ENCODE results near the gene MYT1.
"Not testable (repeated sequence)": the region's sequence is repeated elsewhere in the genome, so short reads cannot be mapped to it uniquely, and the experiment has no call there.

MYT1 gene

DNA sequence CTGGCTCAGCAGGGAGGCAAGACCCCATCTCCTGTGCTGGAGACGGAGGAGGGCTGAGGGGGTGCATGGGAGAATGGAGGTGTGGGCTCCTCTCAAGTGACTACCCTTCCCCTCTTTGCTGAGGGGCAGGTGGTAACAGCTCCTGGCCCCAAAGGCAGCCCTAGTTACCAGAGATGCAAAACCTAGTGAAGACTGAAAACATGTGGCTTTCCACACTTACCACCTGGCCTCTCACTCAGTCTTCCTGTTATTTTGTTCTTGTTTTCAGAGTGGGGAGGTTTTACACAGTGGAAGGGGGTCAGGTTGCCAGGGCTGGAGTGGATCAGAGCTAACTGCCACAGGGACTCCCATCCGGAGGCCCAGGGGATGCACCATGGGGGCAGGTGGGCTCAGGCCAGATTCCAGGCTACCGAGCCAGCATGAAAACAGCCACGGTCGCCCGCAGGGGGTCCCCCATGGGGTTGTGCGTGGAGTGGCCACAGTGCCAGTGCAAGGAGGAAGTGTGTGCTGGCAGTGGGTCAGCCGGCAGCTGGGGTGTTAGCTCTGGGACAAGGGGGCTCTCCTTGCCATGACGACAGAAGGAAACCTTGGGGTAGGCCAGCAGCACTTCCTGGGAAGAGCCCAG is 21.1 kb downstream of the MYT1 start:
- DNase-seq (ENCODE audit: insufficient read length, low spot score) (no peak), FAIRE-seq (no peak)
- TF ChIP-seq, protein P1, sequence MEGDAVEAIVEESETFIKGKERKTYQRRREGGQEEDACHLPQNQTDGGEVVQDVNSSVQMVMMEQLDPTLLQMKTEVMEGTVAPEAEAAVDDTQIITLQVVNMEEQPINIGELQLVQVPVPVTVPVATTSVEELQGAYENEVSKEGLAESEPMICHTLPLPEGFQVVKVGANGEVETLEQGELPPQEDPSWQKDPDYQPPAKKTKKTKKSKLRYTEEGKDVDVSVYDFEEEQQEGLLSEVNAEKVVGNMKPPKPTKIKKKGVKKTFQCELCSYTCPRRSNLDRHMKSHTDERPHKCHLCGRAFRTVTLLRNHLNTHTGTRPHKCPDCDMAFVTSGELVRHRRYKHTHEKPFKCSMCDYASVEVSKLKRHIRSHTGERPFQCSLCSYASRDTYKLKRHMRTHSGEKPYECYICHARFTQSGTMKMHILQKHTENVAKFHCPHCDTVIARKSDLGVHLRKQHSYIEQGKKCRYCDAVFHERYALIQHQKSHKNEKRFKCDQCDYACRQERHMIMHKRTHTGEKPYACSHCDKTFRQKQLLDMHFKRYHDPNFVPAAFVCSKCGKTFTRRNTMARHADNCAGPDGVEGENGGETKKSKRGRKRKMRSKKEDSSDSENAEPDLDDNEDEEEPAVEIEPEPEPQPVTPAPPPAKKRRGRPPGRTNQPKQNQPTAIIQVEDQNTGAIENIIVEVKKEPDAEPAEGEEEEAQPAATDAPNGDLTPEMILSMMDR (IDR thresholded peaks at IDR 0.05; ENCODE audit: insufficient read depth, missing control alignments): no peak

DNA sequence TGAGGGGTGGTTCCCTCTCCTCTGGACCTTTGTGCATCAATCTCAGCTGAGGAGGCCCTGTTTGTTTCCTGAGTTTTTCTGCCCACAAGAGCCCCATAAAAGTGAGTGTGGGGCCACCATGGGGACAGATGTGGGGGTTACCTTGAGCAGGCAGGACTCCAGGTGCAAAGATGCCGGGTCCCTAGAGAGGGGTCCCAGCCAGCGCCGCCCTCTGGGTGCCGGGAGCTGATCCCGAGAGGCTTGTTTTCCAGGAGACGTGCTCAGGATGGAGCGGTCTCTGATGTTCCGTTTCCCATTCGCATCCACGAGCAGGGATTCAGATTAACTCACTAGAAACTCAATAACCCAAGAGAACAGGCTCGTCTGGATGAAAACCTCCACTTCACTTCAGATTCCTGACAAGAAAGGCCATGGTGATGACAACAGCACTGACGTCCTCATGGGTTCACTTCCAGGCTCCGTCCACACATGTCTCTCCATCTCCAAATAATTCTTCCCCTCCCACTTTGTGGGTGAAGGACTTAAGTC is 21.9 kb downstream of the MYT1 start:
- FAIRE-seq (no peak), DNase-seq (ENCODE audit: insufficient read length, low spot score) (no peak)
- TF ChIP-seq, protein P1 (IDR thresholded peaks at IDR 0.05; ENCODE audit: insufficient read depth, missing control alignments): no peak

DNA sequence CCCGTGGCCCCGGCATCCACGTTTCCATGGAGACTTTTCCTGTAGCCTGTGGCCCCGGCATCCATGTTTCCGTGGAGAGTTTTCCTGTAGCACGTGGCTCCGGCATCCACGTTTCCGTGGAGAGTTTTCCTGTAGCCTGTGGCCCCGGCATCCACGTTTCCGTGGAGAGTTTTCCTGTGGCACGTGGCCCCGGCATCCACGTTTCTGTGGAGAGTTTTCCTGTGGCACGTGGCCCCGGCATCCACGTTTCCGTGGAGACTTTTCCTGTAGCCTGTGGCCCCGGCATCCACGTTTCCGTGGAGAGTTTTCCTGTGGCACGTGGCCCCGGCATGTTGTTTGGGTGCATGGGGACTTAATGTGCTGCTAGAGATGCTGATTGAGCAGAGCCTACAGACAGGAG is 23.0 kb downstream of the MYT1 start:
- FAIRE-seq; DNase-seq (ENCODE audit: insufficient read length, low spot score): not testable (repeated sequence)

DNA sequence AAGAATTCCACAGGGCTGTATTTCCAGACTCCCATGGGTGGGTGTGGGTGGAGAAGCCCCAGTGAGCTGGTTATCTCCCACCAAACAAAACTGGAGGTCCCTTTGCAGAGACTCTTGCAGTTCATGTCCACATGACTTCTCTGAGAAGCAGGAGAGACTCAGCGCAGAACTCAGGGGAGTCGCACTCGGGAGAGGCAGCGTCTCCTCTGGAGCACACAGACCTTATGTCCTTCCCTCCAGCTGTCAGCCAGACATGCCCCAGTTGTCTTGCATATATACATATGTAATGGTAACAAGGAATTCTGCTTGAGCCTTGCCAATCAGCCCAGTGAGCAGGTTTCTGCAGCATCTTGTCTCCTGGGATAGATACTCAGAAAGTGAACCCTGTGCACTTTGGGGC is 23.8 kb downstream of the MYT1 start:
- DNase-seq (ENCODE audit: insufficient read length, low spot score) (no peak), FAIRE-seq (no peak)
- TF ChIP-seq, protein P1 (IDR thresholded peaks at IDR 0.05; ENCODE audit: insufficient read depth, missing control alignments): no peak

DNA sequence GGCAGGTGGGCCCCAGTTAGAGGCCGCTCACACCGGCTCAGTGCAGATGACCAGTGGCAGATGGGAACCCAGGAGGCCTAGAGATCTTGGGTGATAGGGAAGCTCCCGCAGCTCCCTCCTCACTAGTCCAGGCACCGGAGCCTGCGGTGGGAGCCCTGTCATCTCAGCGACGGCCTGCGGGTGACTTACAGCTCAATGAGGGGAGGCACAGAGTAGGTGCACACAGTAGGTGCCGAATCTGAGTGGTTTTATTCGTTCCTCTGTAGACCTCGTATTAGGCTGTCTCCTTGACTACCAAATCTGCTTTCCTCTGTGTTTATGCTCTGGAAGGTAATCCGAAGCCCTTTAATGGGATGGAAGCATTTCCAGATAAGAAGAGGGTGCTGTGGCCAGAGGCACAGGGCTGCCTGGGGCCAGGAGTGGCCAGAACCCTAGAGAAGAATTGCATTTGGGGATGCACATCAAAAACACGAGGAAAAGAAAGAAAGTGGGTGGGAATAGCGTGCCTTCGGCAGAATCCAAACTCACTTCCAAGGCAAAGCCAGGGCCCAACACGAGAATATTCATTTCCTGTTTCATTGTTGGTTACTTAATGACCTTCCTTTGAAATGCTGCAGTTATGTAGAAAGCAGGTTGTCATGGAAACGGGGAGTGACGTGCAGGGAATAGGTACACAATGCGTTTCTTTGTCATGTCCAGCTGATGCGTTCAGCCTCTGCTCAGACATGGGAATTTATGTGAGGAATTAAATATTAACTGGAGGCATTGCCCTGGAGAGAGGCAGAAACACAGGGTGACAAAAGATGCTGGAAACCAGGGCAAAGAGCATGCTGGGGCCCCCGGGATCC is 24.7 kb downstream of the MYT1 start:
- peak; percentile 51 for FAIRE-seq
- TF ChIP-seq, protein P1 (IDR thresholded peaks at IDR 0.05; ENCODE audit: insufficient read depth, missing control alignments): no peak
- DNase-seq (ENCODE audit: insufficient read length, low spot score): peak; percentile 87

DNA sequence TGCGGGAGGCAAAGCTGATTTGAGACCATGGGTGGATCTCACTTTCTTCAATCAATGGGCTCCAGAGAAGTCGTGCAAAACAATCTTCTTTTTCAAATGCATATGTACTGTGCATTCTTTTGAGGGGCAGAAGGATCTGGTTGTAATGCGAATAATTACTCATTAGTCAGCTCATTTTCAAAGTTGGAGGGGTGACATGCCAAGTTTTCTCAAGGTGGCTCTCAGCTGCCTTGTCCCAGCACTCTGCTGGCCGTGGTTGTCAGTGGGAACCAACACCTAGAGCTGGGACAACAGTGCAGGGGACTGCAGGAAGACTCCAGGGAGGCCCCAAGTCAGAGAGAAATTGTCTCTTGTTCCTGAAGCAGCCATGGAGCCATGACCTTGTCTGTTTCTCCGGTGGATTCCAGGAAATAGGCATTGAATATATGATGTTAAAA is 25.3 kb downstream of the MYT1 start:
- DNase-seq (ENCODE audit: insufficient read length, low spot score) (no peak), FAIRE-seq (no peak)
- TF ChIP-seq, protein P1 (IDR thresholded peaks at IDR 0.05; ENCODE audit: insufficient read depth, missing control alignments): no peak

DNA sequence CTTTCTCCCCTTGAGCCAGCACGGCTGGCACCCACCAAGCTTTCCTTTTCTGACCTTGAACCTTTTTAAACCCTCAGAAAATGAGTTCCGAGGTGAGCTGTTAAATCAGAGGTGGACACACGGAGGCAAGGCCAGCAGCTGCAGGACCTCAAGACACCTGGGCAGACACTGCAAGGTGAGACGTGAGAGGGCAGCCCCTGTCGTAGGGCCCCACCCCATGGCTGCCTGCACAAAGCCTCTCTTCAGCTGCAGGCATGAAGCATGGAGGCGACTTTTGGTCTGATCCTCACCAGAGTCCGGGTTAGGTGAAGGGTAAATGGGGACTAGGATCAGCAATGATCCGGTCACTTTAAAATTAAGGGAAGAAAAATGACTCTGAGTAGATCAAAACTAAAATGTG is 25.7 kb downstream of the MYT1 start:
- FAIRE-seq: no peak
- no peak for DNase-seq (ENCODE audit: insufficient read length, low spot score)
- TF ChIP-seq, protein P1 (IDR thresholded peaks at IDR 0.05; ENCODE audit: insufficient read depth, missing control alignments): no peak
